ENCODE data around the gene C2CD2L. TPM values are rescaled to one million over a fixed set of nuclear protein-coding genes. Genes with fewer than 3 reads are reported as not detected.
A peak's percentile ranks its signal among the peaks of the same experiment; 100 is the strongest.

The C2CD2L gene
- total and polyA plus RNA-seq, 2 of the 13 experiments (the other 11 are each of a cell fraction or from before 2014, with no cell fraction given) = 3.7 to 5.5 TPM

DNA sequence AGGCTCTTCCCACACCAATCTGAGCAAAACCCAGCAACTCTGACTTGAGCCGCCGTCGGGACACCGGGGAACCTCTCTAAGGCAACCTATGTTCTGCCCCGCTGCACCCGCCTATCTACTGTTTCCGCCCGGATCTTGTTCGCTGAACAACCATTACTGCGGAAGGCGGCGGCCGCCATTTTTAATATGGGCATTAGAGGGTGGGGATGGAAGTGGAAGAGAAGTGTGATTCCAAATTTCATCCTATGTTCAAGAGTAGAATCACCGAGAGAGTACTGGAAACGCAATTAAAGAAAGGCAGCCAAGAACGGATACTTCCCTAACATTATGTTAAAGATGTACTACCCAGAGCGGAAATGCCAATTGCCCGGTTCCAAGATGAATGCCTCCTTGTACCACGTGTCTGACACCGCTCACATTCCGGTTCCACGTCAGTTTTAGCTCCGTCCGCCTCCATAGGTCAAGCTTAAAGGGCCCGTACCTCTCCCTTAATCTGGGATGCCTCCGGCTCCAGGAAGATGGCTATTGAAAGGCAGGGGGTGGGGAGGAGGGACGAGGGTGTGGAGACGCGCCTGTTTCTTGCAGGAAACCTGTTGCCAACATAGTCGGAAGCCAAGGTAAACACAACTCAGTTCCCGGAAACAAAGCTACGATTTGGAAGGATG, 5.3 kb upstream of the C2CD2L start, which contains the start of gene DPAGT1 (continued):
- TF ChIP-seq MBNL3 (CRISPR knock-in tag; conservative IDR thresholded peaks at IDR 0.05) (no peak), RAD51 (IDR thresholded peaks at IDR 0.05; ENCODE audit: borderline replicate concordance) (peak; percentile 80), ZHX2 (IDR thresholded peaks at IDR 0.05; ENCODE audit: low read depth) (peak; percentile 98), ZHX2 (CRISPR knock-in tag; IDR thresholded peaks at IDR 0.05; ENCODE audit: borderline replicate concordance) (no peak), NBN (conservative IDR thresholded peaks at IDR 0.05) (no peak), SRY (CRISPR knock-in tag; IDR thresholded peaks at IDR 0.05) (no peak; the same call in 1 of the 2 replicates), ZNF776 (CRISPR knock-in tag; IDR thresholded peaks at IDR 0.05) (no peak), ZNF614 (CRISPR knock-in tag; IDR thresholded peaks at IDR 0.05; ENCODE audit: borderline replicate concordance) (no peak), TBX3 (IDR thresholded peaks at IDR 0.05; ENCODE audit: borderline replicate concordance) (peak; percentile 59; the same call in 1 of the 2 replicates), ZNF547 (CRISPR knock-in tag; IDR thresholded peaks at IDR 0.05) (no peak), ZNF780A (CRISPR knock-in tag; IDR thresholded peaks at IDR 0.05) (no peak), ZNF616 (CRISPR knock-in tag; IDR thresholded peaks at IDR 0.05; ENCODE audit: low read depth) (no peak), TFAP4 (IDR thresholded peaks at IDR 0.05; ENCODE audit: borderline replicate concordance, low read depth) (no peak; the same call in 1 of the 2 replicates), GMEB1 (CRISPR knock-in tag; IDR thresholded peaks at IDR 0.05; ENCODE audit: borderline replicate concordance) (peak; percentile 50; the same call in 1 of the 2 replicates), PHF20 (CRISPR knock-in tag; IDR thresholded peaks at IDR 0.05) (peak; percentile 88), PAWR (CRISPR knock-in tag; IDR thresholded peaks at IDR 0.05; ENCODE audit: borderline replicate concordance) (no peak), RFXANK (CRISPR knock-in tag; IDR thresholded peaks at IDR 0.05) (no peak)
- TF ChIP-seq, protein P1, sequence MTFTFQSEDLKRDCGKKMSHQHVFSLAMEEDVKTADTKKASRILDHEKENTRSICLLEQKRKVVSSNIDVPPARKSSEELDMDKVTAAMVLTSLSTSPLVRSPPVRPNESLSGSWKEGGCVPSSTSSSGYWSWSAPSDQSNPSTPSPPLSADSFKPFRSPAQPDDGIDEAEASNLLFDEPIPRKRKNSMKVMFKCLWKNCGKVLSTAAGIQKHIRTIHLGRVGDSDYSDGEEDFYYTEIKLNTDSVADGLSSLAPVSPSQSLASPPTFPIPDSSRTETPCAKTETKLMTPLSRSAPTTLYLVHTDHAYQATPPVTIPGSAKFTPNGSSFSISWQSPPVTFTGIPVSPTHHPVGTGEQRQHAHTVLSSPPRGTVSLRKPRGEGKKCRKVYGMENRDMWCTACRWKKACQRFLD (CRISPR knock-in tag; IDR thresholded peaks at IDR 0.05; ENCODE audit: borderline replicate concordance) = no peak
- TF ChIP-seq, protein P2, sequence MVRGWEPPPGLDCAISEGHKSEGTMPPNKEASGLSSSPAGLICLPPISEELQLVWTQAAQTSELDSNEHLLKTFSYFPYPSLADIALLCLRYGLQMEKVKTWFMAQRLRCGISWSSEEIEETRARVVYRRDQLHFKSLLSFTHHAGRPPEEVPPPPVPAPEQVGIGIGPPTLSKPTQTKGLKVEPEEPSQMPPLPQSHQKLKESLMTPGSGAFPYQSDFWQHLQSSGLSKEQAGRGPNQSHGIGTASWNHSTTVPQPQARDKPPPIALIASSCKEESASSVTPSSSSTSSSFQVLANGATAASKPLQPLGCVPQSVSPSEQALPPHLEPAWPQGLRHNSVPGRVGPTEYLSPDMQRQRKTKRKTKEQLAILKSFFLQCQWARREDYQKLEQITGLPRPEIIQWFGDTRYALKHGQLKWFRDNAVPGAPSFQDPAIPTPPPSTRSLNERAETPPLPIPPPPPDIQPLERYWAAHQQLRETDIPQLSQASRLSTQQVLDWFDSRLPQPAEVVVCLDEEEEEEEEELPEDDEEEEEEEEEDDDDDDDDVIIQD (CRISPR knock-in tag; IDR thresholded peaks at IDR 0.05; ENCODE audit: low read depth) = no peak

Measured in HepG2 (cell line).